Naive thymus-derived CD4-positive, alpha-beta T cell (primary cell): ENCODE results near the gene CELF2. TPM values are rescaled to one million over a fixed set of nuclear protein-coding genes. Genes with fewer than 3 reads are reported as not detected.

ENCODE experiments used
- ATAC-seq: fragments of 150-1000 bp; cut with Tn5 transposase; 2 replicates; pipeline ENCODE4 v1.10.0; 2021; ENCODE audit warnings: mild to moderate bottlenecking, moderate library complexity
- CTCF ChIA-PET: fragments of 350-600 bp; sonication (Branson Sonifier 250); formaldehyde crosslinking; loops from one replicate; lab custom pipeline; 2021; ENCODE audit warnings: antibody characterized with exemption; lab: Charles Lee
- POLR2A ChIA-PET: fragments of 350-600 bp; sonication (Branson Sonifier 250); formaldehyde crosslinking; loops from one replicate; lab custom pipeline; 2021; ENCODE audit warnings: antibody characterized with exemption, inconsistent platforms; lab: Charles Lee
- DNase-seq, 9 donors: peaks; one replicate each; pipeline versions ENCODE4 v3.0.0 to v3.0.0-alpha.2; 2020 to 2022; ENCODE audit warnings: mixed read lengths in 1 of 9
- H3K27ac ChIP-seq: one replicate; pipeline ENCODE4 v1.7.0; 2013; ENCODE audit warnings: mild to moderate bottlenecking, low read depth, low read length, moderate library complexity
- H3K27me3 ChIP-seq, 2 donors: one replicate each; pipeline ENCODE4 v1.7.0; 2013; ENCODE audit warnings: low read length in 2 of 2, mild to moderate bottlenecking in 2 of 2, moderate library complexity in 2 of 2; ENCODE audit not compliant: control insufficient read depth in 2 of 2, insufficient read depth in 2 of 2
- H3K36me3 ChIP-seq, 3 experiments: 1 replicate in 2 of 3; 2 replicates in 1 of 3; pipeline ENCODE4 v1.7.0; 2013; ENCODE audit warnings: low read length in 3 of 3, mild to moderate bottlenecking in 3 of 3, moderate library complexity in 1 of 3; ENCODE audit not compliant: insufficient read depth in 3 of 3, control insufficient read depth in 2 of 3
- H3K4me1 ChIP-seq, 2 donors: one replicate each; pipeline ENCODE4 v1.7.0; 2013; ENCODE audit warnings: low read length in 2 of 2, mild to moderate bottlenecking in 2 of 2, moderate library complexity in 1 of 2; ENCODE audit not compliant: control insufficient read depth in 2 of 2, insufficient read depth in 2 of 2
- H3K4me3 ChIP-seq: 2 replicates; pipeline ENCODE4 v1.7.0; 2013; ENCODE audit warnings: mild to moderate bottlenecking, low read length
- H3K9me3 ChIP-seq, 3 experiments: 1 replicate in 2 of 3; 2 replicates in 1 of 3; pipeline ENCODE4 v1.7.0; 2013; ENCODE audit warnings: low read length in 3 of 3; ENCODE audit not compliant: control insufficient read depth in 2 of 3
- H3K27ac Mint-ChIP-seq, 9 donors: one replicate each; pipeline ENCODE4 v1.8.0; 2020 to 2022; ENCODE audit warnings: mixed read lengths in 9 of 9, mild to moderate bottlenecking in 8 of 9, moderate library complexity in 5 of 9, inconsistent platforms in 2 of 9
- H3K27me3 Mint-ChIP-seq, 5 donors: one replicate each; pipeline ENCODE4 v1.8.0; 2021 to 2022; ENCODE audit warnings: mixed read lengths in 5 of 5, mild to moderate bottlenecking in 1 of 5
- H3K36me3 Mint-ChIP-seq, 5 donors: one replicate each; pipeline ENCODE4 v1.8.0; 2020 to 2022; ENCODE audit warnings: mixed read lengths in 5 of 5, mild to moderate bottlenecking in 3 of 5, inconsistent platforms in 1 of 5
- H3K4me1 Mint-ChIP-seq, 7 donors: one replicate each; pipeline ENCODE4 v1.8.0; 2020 to 2022; ENCODE audit warnings: mixed read lengths in 7 of 7, mild to moderate bottlenecking in 3 of 7, inconsistent platforms in 1 of 7
- H3K4me3 Mint-ChIP-seq, 10 donors: one replicate each; pipeline ENCODE4 v1.8.0; 2020 to 2022; ENCODE audit warnings: mild to moderate bottlenecking in 10 of 10, mixed read lengths in 10 of 10, moderate library complexity in 6 of 10, inconsistent platforms in 2 of 10
- H3K9me3 Mint-ChIP-seq, 11 donors: one replicate each; pipeline ENCODE4 v1.8.0; 2020 to 2022; ENCODE audit warnings: mixed read lengths in 11 of 11, mild to moderate bottlenecking in 4 of 11, inconsistent platforms in 1 of 11, moderate library complexity in 1 of 11
- intact Hi-C, 2 donors: fragments of 100-400 bp; cut with micrococcal nuclease; formaldehyde crosslinking; loops; one replicate each; pipeline ENCODE4 v1.15.1; 2023
- polyA plus RNA-seq, 2 donors: library from polyadenylated mRNA; unstranded; fragments of 300-500 nt; fragmentation: Illumina TruSeq; gene quantifications; one replicate each; pipeline ENCODE4 v1.2.3, GENCODE V29; 2021
- total RNA-seq, 6 experiments: library from RNA in 5 of 6; stranded (reverse) in 5 of 6; gene quantifications; 1 replicate in 5 of 6; 2 replicates in 1 of 6; pipeline ENCODE4 v1.2.3 and lab custom pipeline; 2021 to 2026

The CELF2 gene
- total and polyA plus RNA-seq, 7 experiments from 2014 or later: 135 to 207 (median 178) TPM

DNA sequence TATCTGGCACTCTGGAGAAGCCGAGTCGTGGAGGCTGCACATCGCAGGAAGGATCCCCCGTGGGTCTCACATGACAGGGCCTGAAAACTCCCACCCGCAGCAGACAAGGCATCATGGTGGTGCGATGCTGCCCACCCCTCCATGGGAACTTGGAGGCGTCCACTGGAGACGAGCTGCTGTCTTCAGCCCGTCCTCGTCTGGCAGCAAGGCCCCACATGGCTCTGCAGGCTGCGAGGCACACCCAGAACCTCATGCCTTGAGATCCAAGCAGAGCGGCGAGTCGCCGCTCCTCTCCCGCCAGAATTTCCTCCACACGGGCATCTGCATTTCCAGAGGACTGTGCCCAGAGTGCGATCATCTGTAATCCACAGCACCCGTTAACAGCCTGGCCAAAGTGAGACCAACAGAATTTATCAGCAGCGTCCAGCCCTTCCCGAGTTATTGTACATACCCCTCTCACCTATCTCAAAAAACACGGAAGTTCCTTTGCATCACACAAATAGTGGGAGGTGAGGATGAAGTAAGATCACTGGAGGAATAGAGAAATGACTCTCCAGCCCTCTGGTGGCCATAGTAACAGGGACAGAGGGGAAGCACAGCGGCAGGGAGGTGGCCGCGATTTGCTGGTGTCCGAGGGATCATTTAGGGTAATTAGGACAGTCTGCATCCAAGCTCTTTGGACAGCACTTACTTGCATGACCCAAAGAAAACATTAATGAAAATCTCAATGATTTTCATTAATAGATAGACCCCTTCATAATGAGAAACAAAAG, 301.3 kb downstream of the CELF2 start:
- H3K9me3 Mint-ChIP-seq: peaks cover 0 to 4% (median 0%) of the 10 kb centered on the region in 11 donors
- H3K36me3 ChIP-seq: peaks cover 25 to 97% (median 25%) of the 10 kb centered on the region in 3 experiments
- H3K9me3 ChIP-seq: no peaks in the 10 kb centered on the region
- H3K27ac Mint-ChIP-seq: peak overlapping the region; percentile 14 to 92 (median 86)
- H3K4me1 ChIP-seq: peaks cover 16 to 18% of the 10 kb centered on the region in 2 donors
- intact Hi-C loops: no loop called here
- no peak for ATAC-seq
- H3K27ac ChIP-seq: peak overlapping the region; percentile 15
- H3K4me1 Mint-ChIP-seq: peaks cover 32 to 85% (median 70%) of the 10 kb centered on the region in 7 donors
- H3K27me3 ChIP-seq: no peaks in the 10 kb centered on the region
- peaks cover 35 to 84% (median 67%) of the 10 kb centered on the region in 5 donors for H3K36me3 Mint-ChIP-seq
- H3K27me3 Mint-ChIP-seq: no peaks in the 10 kb centered on the region
- no peak overlapping the region for H3K4me3 ChIP-seq
- peak overlapping the region in 7 of 10 donors; percentile 8 to 72 (median 36) for H3K4me3 Mint-ChIP-seq
- ChIA-PET POLR2A (interaction anchor here (1.0 kb wide), 1 partner anchor 205 kb away, joined by 4 read pairs; no protein-coding TSS in a partner anchor), CTCF (interaction anchor here (1.7 kb wide), 1 partner anchor 8 kb away, joined by 3 read pairs; no protein-coding TSS in a partner anchor)
- DNase-seq: no peak

- peaks cover 16 to 18% of the 10 kb centered on the region in 2 donors for H3K4me1 ChIP-seq
- H3K4me1 Mint-ChIP-seq: peaks cover 28 to 82% (median 69%) of the 10 kb centered on the region in 7 donors
- intact Hi-C loops: no loop called here
Observed at GRCh38 chr10:11319990-11320602, 302.4 kb downstream of the CELF2 start.

GRCh38 chr10:11320809-11321520, 303.3 kb downstream of the CELF2 start:
- Histone ChIP-seq H3K9me3 (no peaks in the 10 kb centered on the region), H3K27me3 (no peaks in the 10 kb centered on the region), H3K4me1 (peaks cover 16 to 18% of the 10 kb centered on the region in 2 donors), H3K4me3 (no peak overlapping the region), H3K36me3 (peaks cover 26 to 98% (median 28%) of the 10 kb centered on the region in 3 experiments), H3K27ac (peak overlapping the region; percentile 14)
- ATAC-seq (no peak), DNase-seq (no peak)
- POLR2A ChIA-PET: interaction anchor here (0.6 kb wide), 2 partner anchors 75 to 76 kb away, joined by 3 to 4 read pairs; no protein-coding TSS in a partner anchor
- H3K27ac Mint-ChIP-seq: peak overlapping the region; percentile 45 to 92 (median 85)
- intact Hi-C loops: no loop called here
- H3K9me3 Mint-ChIP-seq: peaks cover 0 to 2% (median 0%) of the 10 kb centered on the region in 11 donors
- peak overlapping the region in 2 of 10 donors; percentile 1 to 4 for H3K4me3 Mint-ChIP-seq
- CTCF ChIA-PET: interaction anchor here (0.6 kb wide), 1 partner anchor 1984 kb away, joined by 3 read pairs; no protein-coding TSS in a partner anchor
- H3K36me3 Mint-ChIP-seq: peaks cover 36 to 85% (median 64%) of the 10 kb centered on the region in 5 donors
- peaks cover 28 to 87% (median 67%) of the 10 kb centered on the region in 7 donors for H3K4me1 Mint-ChIP-seq
- H3K27me3 Mint-ChIP-seq: no peaks in the 10 kb centered on the region

More at GRCh38 chr10:11319990-11320602, 302.4 kb downstream of the CELF2 start:
- peak overlapping the region; percentile 2 to 77 (median 28) for H3K4me3 Mint-ChIP-seq
- peak; percentile 41 for ATAC-seq
- Histone ChIP-seq H3K27me3 (no peaks in the 10 kb centered on the region), H3K9me3 (no peaks in the 10 kb centered on the region), H3K36me3 (peaks cover 18 to 97% (median 27%) of the 10 kb centered on the region in 3 experiments), H3K27ac (peak overlapping the region; percentile 15), H3K4me3 (no peak overlapping the region)
- H3K9me3 Mint-ChIP-seq: peaks cover 0 to 2% (median 0%) of the 10 kb centered on the region in 11 donors
- POLR2A ChIA-PET: interaction anchor here (0.6 to 1.0 kb wide), 3 partner anchors 15 to 206 kb away, joined by 3 to 4 read pairs (median 3); no protein-coding TSS in a partner anchor
- no peak for DNase-seq
- H3K27ac Mint-ChIP-seq: peak overlapping the region; percentile 45 to 92 (median 86)
- no peaks in the 10 kb centered on the region for H3K27me3 Mint-ChIP-seq
- CTCF ChIA-PET: no interaction called here
- H3K36me3 Mint-ChIP-seq: peaks cover 32 to 81% (median 60%) of the 10 kb centered on the region in 5 donors

DNA sequence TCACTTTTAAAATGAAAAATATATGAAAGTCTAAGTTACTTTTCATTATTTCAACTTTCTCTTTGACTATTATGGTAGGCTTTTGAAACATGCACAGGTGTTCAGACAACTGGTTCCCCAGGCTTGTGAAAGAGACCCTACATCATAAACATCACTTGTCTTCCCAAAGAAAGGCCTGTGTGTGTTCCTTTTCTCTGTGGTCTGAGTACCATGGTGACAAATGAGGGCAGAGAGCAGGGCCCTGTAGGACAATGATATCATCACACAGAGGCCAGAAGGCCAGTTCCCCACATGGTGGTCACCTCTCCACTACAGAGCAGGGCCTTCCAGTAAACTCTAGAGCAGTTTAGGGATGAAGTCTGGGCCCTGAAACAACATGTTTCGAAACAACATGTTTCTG, 305.0 kb downstream of the CELF2 start:
- peak overlapping the region in 6 of 9 donors; percentile 45 to 87 (median 70) for H3K27ac Mint-ChIP-seq
- no peaks in the 10 kb centered on the region for H3K27me3 Mint-ChIP-seq
- peaks cover 28 to 86% (median 60%) of the 10 kb centered on the region in 7 donors for H3K4me1 Mint-ChIP-seq
- H3K4me3 Mint-ChIP-seq: no peak overlapping the region
- no peak for ATAC-seq
- H3K4me3 ChIP-seq: no peak overlapping the region
- H3K9me3 Mint-ChIP-seq: peaks cover 0 to 2% (median 0%) of the 10 kb centered on the region in 11 donors
- H3K27ac ChIP-seq: no peak overlapping the region
- no peaks in the 10 kb centered on the region for H3K9me3 ChIP-seq
- DNase-seq: no peak
- peaks cover 16 to 18% of the 10 kb centered on the region in 2 donors for H3K4me1 ChIP-seq
- intact Hi-C loops: no loop called here
- POLR2A ChIA-PET: interaction anchor here (0.5 kb wide), 1 partner anchor 220 kb away, joined by 3 read pairs; no protein-coding TSS in a partner anchor
- no peaks in the 10 kb centered on the region for H3K27me3 ChIP-seq
- peaks cover 28 to 73% (median 58%) of the 10 kb centered on the region in 5 donors for H3K36me3 Mint-ChIP-seq
- H3K36me3 ChIP-seq: peaks cover 27 to 98% (median 38%) of the 10 kb centered on the region in 3 experiments
- CTCF ChIA-PET: no interaction called here

GRCh38 chr10:11324761-11325321, 307.2 kb downstream of the CELF2 start:
- peak overlapping the region in 7 of 9 donors; percentile 34 to 93 (median 75) for H3K27ac Mint-ChIP-seq
- POLR2A ChIA-PET: no interaction called here

More at GRCh38 chr10:11324761-11325321, 307.2 kb downstream of the CELF2 start:
- peaks cover 35 to 93% (median 56%) of the 10 kb centered on the region in 3 experiments for H3K36me3 ChIP-seq
- H3K4me1 ChIP-seq: peaks cover 3 to 11% of the 10 kb centered on the region in 2 donors
- intact Hi-C loops: no loop called here
- no peak overlapping the region for H3K27ac ChIP-seq
- no peaks in the 10 kb centered on the region for H3K27me3 Mint-ChIP-seq
- H3K36me3 Mint-ChIP-seq: peaks cover 16 to 67% (median 53%) of the 10 kb centered on the region in 5 donors
- H3K4me1 Mint-ChIP-seq: peaks cover 23 to 79% (median 54%) of the 10 kb centered on the region in 7 donors
- peak overlapping the region in 1 of 10 donors; percentile 18 for H3K4me3 Mint-ChIP-seq
- no peak overlapping the region for H3K4me3 ChIP-seq
- H3K9me3 ChIP-seq: no peaks in the 10 kb centered on the region
- no peak for ATAC-seq
- H3K9me3 Mint-ChIP-seq: no peaks in the 10 kb centered on the region
- CTCF ChIA-PET: no interaction called here
- H3K27me3 ChIP-seq: no peaks in the 10 kb centered on the region
- no peak for DNase-seq
